BLaER1 (cell line): ENCODE data around the gene MCOLN1.

Source experiments
- H3K27ac ChIP-seq: shearing (Covaris generic); formaldehyde crosslinking; 2 replicates; pipeline ENCODE4 v1.8.1; 2022
- H3K27me3 ChIP-seq: shearing (Covaris generic); formaldehyde crosslinking; 2 replicates; pipeline ENCODE4 v1.8.1; 2022
- H3K36me3 ChIP-seq: shearing (Covaris generic); formaldehyde crosslinking; 2 replicates; pipeline ENCODE4 v1.8.1; 2022
- H3K4me1 ChIP-seq: shearing (Covaris generic); formaldehyde crosslinking; 2 replicates; pipeline ENCODE4 v1.8.1; 2022
- H3K4me2 ChIP-seq: shearing (Covaris generic); formaldehyde crosslinking; 2 replicates; pipeline ENCODE4 v1.8.1; 2022
- H3K4me3 ChIP-seq: shearing (Covaris generic); formaldehyde crosslinking; 2 replicates; pipeline ENCODE4 v1.8.1; 2022
- H3K9ac ChIP-seq: shearing (Covaris generic); formaldehyde crosslinking; 2 replicates; pipeline ENCODE4 v1.8.1; 2022
- H3K9me3 ChIP-seq: shearing (Covaris generic); formaldehyde crosslinking; 2 replicates; pipeline ENCODE4 v1.8.1; 2022
- H4K20me1 ChIP-seq: shearing (Covaris generic); formaldehyde crosslinking; 2 replicates; pipeline ENCODE4 v1.8.1; 2022
- Cebpa-rat ChIP-seq: shearing (Covaris generic); IDR thresholded peaks from 2 replicates; pipeline ENCODE4 v1.8.1; 2022

Gene MCOLN1

DNA sequence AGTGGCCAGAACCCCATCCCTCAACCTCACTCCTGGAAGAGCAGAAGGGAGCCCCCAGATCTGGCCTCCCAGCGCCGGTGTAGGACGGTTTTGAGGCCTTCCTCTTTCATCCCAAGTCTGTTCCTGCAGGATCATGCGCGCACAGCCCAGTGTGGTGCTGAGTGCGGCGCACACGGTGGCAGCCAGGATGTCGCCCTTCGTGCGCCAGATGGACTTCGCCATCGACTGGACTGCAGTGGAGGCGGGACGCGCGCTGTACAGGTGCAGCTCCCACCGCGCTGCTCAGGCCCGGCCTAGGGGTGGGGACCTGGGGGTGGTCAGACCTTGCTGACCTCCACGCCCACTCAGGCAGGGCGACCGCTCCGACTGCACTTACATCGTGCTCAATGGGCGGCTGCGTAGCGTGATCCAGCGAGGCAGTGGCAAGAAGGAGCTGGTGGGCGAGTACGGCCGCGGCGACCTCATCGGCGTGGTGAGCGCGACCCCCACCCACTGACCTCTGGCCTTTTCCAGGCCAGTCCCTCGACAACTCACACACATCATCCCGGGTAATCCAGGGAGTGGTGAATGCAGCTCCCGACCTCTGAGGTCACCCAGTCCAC is 27.8 kb downstream of the MCOLN1 start:
- peaks cover 48% of the 10 kb centered on the region for H3K36me3 ChIP-seq
- H3K27ac ChIP-seq: no peak overlapping the region

GRCh38 chr19:7550987-7551761 is 28.8 kb downstream of the MCOLN1 start:
- Histone ChIP-seq H3K4me3 (no peak overlapping the region), H3K27me3 (no peaks in the 10 kb centered on the region), H3K9me3 (peaks cover 5% of the 10 kb centered on the region; the same call in 1 of the 2 replicates), H3K27ac (no peak overlapping the region), H3K9ac (no peak overlapping the region), H3K4me1 (no peaks in the 10 kb centered on the region), H4K20me1 (no peaks in the 10 kb centered on the region), H3K4me2 (no peak overlapping the region), H3K36me3 (peaks cover 54% of the 10 kb centered on the region)
- no peak for TF ChIP-seq Cebpa-rat

More for the DNA sequence above, 27.8 kb downstream of the MCOLN1 start:
- Histone ChIP-seq H3K9ac (no peak overlapping the region), H3K4me3 (no peak overlapping the region), H3K4me1 (peaks cover 8% of the 10 kb centered on the region), H3K9me3 (peaks cover 5% of the 10 kb centered on the region; the same call in 1 of the 2 replicates), H3K27me3 (no peaks in the 10 kb centered on the region), H4K20me1 (no peaks in the 10 kb centered on the region), H3K4me2 (no peak overlapping the region)
- TF ChIP-seq Cebpa-rat: no peak

GRCh38 chr19:7552781-7553180 is 30.4 kb downstream of the MCOLN1 start:
- Histone ChIP-seq H3K9ac (no peak overlapping the region), H4K20me1 (no peaks in the 10 kb centered on the region), H3K4me1 (no peaks in the 10 kb centered on the region), H3K9me3 (peaks cover 5% of the 10 kb centered on the region; the same call in 1 of the 2 replicates), H3K27ac (no peak overlapping the region), H3K27me3 (no peaks in the 10 kb centered on the region), H3K36me3 (peaks cover 66% of the 10 kb centered on the region), H3K4me2 (no peak overlapping the region), H3K4me3 (no peak overlapping the region)
- TF ChIP-seq Cebpa-rat: no peak

GRCh38 chr19:7554565-7554964 is 32.1 kb downstream of the MCOLN1 start:
- Histone ChIP-seq H3K4me1 (no peaks in the 10 kb centered on the region), H3K36me3 (peaks cover 82% of the 10 kb centered on the region), H3K4me3 (no peak overlapping the region), H4K20me1 (no peaks in the 10 kb centered on the region), H3K27ac (no peak overlapping the region), H3K9me3 (peaks cover 5% of the 10 kb centered on the region; the same call in 1 of the 2 replicates), H3K9ac (no peak overlapping the region), H3K27me3 (no peaks in the 10 kb centered on the region), H3K4me2 (no peak overlapping the region)
- TF ChIP-seq Cebpa-rat: no peak

GRCh38 chr19:7554990-7555864 is 32.8 kb downstream of the MCOLN1 start:
- peaks cover 7% of the 10 kb centered on the region; the same call in 1 of the 2 replicates for H3K9me3 ChIP-seq
- no peak overlapping the region for H3K27ac ChIP-seq
- H3K4me1 ChIP-seq: no peaks in the 10 kb centered on the region
- no peak overlapping the region for H3K9ac ChIP-seq
- no peaks in the 10 kb centered on the region for H4K20me1 ChIP-seq
- TF ChIP-seq Cebpa-rat: no peak
- H3K27me3 ChIP-seq: no peaks in the 10 kb centered on the region
- no peak overlapping the region for H3K4me2 ChIP-seq
- peaks cover 79% of the 10 kb centered on the region for H3K36me3 ChIP-seq
- no peak overlapping the region for H3K4me3 ChIP-seq

DNA sequence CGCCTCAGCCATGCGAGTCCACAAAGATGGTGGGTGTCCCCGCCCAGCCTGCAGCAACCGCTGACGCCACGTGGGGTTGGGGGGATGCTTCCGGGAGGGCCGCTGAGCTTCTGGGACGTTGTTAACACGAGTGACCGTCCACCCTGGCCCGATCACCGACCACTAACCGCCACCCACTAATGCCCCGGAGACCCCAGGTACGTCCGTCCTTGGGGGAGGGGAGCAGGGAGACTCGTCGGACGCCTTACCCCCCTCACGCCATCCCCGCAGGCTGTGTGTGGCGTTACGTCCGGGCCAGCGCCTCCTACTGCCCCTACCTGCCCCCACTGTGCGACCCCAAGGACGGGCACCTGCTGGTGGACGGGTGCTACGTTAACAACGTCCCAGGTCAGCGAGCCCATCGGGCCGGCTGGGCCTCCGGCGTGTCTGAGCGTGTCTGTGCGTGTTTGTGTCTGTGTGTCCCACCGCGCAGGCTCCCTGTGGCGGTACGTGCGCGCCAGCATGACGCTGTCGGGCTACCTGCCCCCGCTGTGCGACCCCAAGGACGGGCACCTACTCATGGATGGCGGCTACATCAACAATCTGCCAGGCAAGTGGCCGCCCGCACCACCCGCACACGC is 34.4 kb downstream of the MCOLN1 start:
- H3K36me3 ChIP-seq: peaks cover 78% of the 10 kb centered on the region
- no peaks in the 10 kb centered on the region for H3K27me3 ChIP-seq
- TF ChIP-seq Cebpa-rat: no peak
- H3K9ac ChIP-seq: no peak overlapping the region
- H3K4me2 ChIP-seq: no peak overlapping the region
- H3K9me3 ChIP-seq: peaks cover 12% of the 10 kb centered on the region; the same call in 1 of the 2 replicates
- H3K4me1 ChIP-seq: no peaks in the 10 kb centered on the region
- no peak overlapping the region for H3K27ac ChIP-seq
- H4K20me1 ChIP-seq: peaks cover 1% of the 10 kb centered on the region; the same call in 1 of the 2 replicates
- no peak overlapping the region for H3K4me3 ChIP-seq

GRCh38 chr19:7558667-7559066 is 36.2 kb downstream of the MCOLN1 start:
- Histone ChIP-seq H4K20me1 (peaks cover 9% of the 10 kb centered on the region; the same call in 1 of the 2 replicates), H3K36me3 (peaks cover 70% of the 10 kb centered on the region), H3K9ac (no peak overlapping the region), H3K4me3 (no peak overlapping the region), H3K4me1 (no peaks in the 10 kb centered on the region), H3K9me3 (peaks cover 12% of the 10 kb centered on the region; the same call in 1 of the 2 replicates), H3K27ac (no peak overlapping the region), H3K4me2 (no peak overlapping the region), H3K27me3 (no peaks in the 10 kb centered on the region)
- no peak for TF ChIP-seq Cebpa-rat

DNA sequence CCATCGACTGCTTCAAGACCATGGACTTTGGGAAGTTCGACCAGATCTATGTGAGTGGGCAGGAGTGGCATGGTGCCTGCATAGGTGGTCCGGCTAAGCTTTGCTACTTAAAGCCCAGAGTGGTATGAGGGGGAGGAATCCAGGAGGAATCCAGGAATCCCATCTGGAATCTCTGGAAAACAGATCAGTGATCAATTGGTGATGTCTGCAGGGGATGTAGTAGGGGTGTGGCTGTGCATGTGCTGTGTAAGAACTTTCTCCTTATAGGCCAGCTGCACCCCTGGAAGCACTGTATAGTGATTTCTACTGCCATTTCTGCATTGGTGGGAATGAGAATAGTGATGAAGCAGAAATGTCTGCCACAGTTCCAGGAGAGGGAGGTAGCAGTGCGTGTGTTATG is 36.7 kb downstream of the MCOLN1 start:
- no peak overlapping the region for H3K9ac ChIP-seq
- H3K4me3 ChIP-seq: no peak overlapping the region
- TF ChIP-seq Cebpa-rat: no peak
- peaks cover 9% of the 10 kb centered on the region; the same call in 1 of the 2 replicates for H4K20me1 ChIP-seq
- no peaks in the 10 kb centered on the region for H3K4me1 ChIP-seq
- no peaks in the 10 kb centered on the region for H3K27me3 ChIP-seq
- H3K4me2 ChIP-seq: no peak overlapping the region
- H3K9me3 ChIP-seq: peaks cover 12% of the 10 kb centered on the region; the same call in 1 of the 2 replicates
- H3K36me3 ChIP-seq: peaks cover 69% of the 10 kb centered on the region
- no peak overlapping the region for H3K27ac ChIP-seq

- Histone ChIP-seq H3K27me3 (no peaks in the 10 kb centered on the region), H3K4me1 (no peaks in the 10 kb centered on the region), H3K9me3 (peaks cover 7% of the 10 kb centered on the region; the same call in 1 of the 2 replicates), H3K27ac (no peak overlapping the region), H3K4me2 (no peak overlapping the region), H4K20me1 (peaks cover 9% of the 10 kb centered on the region; the same call in 1 of the 2 replicates), H3K36me3 (peaks cover 59% of the 10 kb centered on the region), H3K9ac (no peak overlapping the region), H3K4me3 (no peak overlapping the region)
- TF ChIP-seq Cebpa-rat: no peak
These were observed 37.8 kb downstream of the MCOLN1 start for GRCh38 chr19:7560255-7560654.
